HCEC 1CT (cell line): ENCODE data around the gene FAT2.
"Not testable (repeated sequence)": the region's sequence is repeated elsewhere in the genome, so short reads cannot be mapped to it uniquely, and the experiment has no call there.

Source experiments
- DNase-seq: peaks from one replicate; pipeline ENCODE4 v3.0.0-alpha.2; 2017

Gene FAT2

GRCh38 chr5:151612689-151613427 is 21.7 kb upstream of the FAT2 start:
- DNase-seq, result no peak

GRCh38 chr5:151611127-151611775 is 20.1 kb upstream of the FAT2 start:
- no peak for DNase-seq

- DNase-seq, result no peak
These were observed 17.4 kb upstream of the FAT2 start for GRCh38 chr5:151608522-151608921.

- no peak for DNase-seq
These were observed 16.2 kb upstream of the FAT2 start for GRCh38 chr5:151607304-151607703.

GRCh38 chr5:151605559-151605958 is 14.4 kb upstream of the FAT2 start:
- no peak for DNase-seq

GRCh38 chr5:151602806-151603205 is 11.7 kb upstream of the FAT2 start:
- no peak for DNase-seq

- no peak for DNase-seq
These were observed 10.3 kb upstream of the FAT2 start for GRCh38 chr5:151601391-151601790.

GRCh38 chr5:151600069-151600665 is 9.0 kb upstream of the FAT2 start:
- DNase-seq, result no peak

- no peak for DNase-seq
These were observed 7.9 kb upstream of the FAT2 start for GRCh38 chr5:151598984-151599383.

- DNase-seq, result no peak
These were observed 7.4 kb upstream of the FAT2 start for GRCh38 chr5:151598549-151598948.

GRCh38 chr5:151597749-151598148 is 6.6 kb upstream of the FAT2 start:
- DNase-seq, result no peak

- no peak for DNase-seq
These were observed 5.9 kb upstream of the FAT2 start for GRCh38 chr5:151596828-151597539.

- no peak for DNase-seq
These were observed 4.3 kb upstream of the FAT2 start for GRCh38 chr5:151595411-151595826.

GRCh38 chr5:151592855-151593408 is 1.8 kb upstream of the FAT2 start:
- DNase-seq, result no peak

- DNase-seq, result peak; percentile 2
These were observed 1.1 kb downstream of the FAT2 start for GRCh38 chr5:151589878-151590570.

GRCh38 chr5:151587796-151588555 is 3.2 kb downstream of the FAT2 start:
- no peak for DNase-seq

GRCh38 chr5:151585970-151586369 is 5.2 kb downstream of the FAT2 start:
- DNase-seq, result no peak

- not testable (repeated sequence) for DNase-seq
These were observed 5.8 kb downstream of the FAT2 start for GRCh38 chr5:151585344-151585743.

- no peak for DNase-seq
These were observed 6.8 kb downstream of the FAT2 start for GRCh38 chr5:151584057-151584937.

GRCh38 chr5:151581812-151582583 is 9.1 kb downstream of the FAT2 start:
- no peak for DNase-seq
